GM18499 (cell line): ENCODE measurements around the gene SLC44A2.

Experiments
- ATAC-seq: cut with Tn5 transposase; IDR thresholded peaks from one replicate; pipeline ENCODE4 v1.9.1; 2021; ENCODE audit warnings: moderate number of reproducible peaks; ENCODE audit not compliant: insufficient read depth, unreplicated experiment

Gene SLC44A2

GRCh38 chr19:10678813-10679212, 53.5 kb downstream of the SLC44A2 start:
- ATAC-seq = no peak

DNA sequence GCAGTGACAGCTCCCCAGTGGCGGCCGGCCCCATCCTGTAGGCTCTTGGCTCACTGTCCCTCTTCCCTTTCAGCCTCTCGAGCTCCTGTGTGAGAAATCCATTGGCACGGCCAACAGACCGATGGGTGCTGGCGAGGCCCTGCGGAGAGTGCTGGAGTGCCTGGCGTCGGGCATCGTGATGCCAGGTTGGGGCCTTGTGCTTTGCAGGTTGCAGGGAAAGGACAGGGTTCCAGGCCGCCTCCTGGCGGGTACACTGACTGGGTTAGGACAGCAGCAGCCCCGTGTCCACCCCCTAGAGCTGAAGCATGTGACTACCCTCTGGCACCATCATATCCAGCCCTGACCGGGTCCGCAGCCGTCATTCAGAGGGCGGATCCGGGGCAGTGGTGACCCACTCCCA, 54.4 kb downstream of the SLC44A2 start:
- ATAC-seq = no peak

DNA sequence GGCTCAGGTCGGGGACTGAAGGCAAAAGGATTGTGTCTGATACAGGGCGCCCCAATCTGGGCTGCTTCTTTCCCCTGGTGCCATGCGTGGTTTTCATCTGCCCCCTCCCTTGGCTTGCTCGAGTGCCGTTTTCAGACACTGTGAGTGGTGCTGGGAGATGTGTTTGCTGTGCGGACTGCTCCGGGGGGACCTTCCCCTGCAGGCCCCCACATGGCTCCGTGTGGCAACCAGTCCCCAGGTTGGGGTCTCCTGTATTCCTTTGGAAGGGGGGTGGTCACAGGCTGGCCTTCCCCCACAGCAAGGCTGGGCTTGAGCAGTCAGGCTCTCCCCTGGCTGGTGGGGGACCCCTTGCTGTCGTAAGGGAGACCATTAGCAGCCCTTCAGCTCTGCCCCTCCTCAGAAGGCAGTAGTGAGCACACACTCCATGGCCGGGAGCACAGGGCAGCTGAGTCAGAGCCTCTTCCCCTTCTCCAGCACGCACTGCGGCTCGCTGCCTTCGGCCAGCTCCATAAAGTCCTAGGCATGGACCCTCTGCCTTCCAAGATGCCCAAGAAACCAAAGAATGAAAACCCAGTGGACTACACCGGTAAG, 55.3 kb downstream of the SLC44A2 start:
- no peak for ATAC-seq

- ATAC-seq = no peak
These were observed 56.3 kb downstream of the SLC44A2 start for GRCh38 chr19:10681658-10682057.

DNA sequence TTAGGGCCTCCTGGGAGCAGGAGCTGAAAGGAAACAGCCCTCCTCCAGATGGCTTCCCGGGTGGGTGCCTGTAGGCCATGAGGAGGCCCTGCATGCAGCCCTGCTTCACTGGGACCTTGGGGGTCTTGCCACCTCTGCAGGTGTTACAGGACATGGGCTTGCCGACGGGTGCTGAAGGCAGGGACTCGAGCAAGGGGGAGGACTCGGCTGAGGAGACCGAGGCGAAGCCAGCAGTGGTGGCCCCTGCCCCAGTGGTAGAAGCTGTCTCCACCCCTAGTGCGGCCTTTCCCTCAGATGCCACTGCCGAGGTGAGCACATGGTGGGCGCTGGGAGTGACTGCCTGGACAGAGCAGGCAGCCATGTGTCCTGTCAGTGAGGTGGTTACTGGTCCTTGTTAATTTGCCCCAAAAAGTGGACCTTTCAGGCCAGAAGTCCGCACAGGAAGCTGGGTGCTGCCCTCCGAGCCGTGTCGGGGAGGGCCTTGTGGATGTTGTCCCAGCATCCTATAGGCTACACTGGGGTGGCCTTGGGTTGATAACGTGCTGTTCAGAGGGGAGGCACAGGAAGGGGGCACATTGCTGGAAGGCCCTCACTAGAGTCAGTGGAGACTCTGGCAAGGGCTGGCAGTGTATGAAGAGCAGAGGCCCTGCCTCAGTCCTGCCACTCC, 57.2 kb downstream of the SLC44A2 start:
- ATAC-seq = no peak

GRCh38 chr19:10683064-10683426, 57.7 kb downstream of the SLC44A2 start:
- ATAC-seq = no peak

GRCh38 chr19:10683582-10683981, 58.2 kb downstream of the SLC44A2 start:
- ATAC-seq = no peak

DNA sequence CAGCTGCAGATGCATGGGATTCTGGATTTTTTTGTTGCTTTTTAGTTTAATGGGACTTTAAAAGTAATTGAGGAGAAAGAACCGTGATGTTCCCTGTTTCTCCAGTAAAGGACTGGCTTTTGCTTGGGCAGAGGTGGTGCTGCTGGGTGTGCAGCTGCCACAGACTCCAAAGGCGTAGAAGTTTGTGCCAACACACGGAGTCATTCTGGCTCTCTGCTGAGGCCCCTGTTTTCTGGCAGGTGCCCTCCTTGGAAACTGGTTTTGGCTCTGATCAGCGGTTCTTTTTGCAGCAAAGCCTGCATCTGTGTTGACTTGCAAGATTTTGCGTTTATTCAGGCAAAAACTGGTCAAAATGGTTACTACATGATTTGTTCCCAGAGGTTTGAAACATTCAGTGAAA, 59.9 kb downstream of the SLC44A2 start:
- ATAC-seq = no peak

DNA sequence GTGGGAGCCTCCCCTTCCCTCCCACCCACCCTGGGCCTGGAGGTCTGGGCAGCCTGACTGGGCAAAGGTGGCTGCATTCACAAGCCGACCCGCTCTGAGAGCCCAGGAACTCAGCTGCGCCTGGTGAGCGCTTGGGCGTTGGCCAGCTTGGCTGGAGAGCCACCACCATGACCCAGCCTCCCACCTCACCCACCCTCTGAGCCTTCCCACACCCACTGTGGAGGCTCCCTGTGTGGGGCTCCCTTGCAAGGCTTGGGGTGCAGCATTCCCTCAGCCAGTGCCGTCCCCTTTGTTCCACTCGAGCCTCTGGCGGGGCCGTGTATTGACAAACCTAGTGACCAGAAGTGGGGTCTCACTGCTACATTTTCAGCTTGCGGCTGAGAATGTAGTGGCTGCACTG, 60.8 kb downstream of the SLC44A2 start:
- ATAC-seq = no peak

GRCh38 chr19:10686661-10687517, 61.5 kb downstream of the SLC44A2 start:
- no peak for ATAC-seq

DNA sequence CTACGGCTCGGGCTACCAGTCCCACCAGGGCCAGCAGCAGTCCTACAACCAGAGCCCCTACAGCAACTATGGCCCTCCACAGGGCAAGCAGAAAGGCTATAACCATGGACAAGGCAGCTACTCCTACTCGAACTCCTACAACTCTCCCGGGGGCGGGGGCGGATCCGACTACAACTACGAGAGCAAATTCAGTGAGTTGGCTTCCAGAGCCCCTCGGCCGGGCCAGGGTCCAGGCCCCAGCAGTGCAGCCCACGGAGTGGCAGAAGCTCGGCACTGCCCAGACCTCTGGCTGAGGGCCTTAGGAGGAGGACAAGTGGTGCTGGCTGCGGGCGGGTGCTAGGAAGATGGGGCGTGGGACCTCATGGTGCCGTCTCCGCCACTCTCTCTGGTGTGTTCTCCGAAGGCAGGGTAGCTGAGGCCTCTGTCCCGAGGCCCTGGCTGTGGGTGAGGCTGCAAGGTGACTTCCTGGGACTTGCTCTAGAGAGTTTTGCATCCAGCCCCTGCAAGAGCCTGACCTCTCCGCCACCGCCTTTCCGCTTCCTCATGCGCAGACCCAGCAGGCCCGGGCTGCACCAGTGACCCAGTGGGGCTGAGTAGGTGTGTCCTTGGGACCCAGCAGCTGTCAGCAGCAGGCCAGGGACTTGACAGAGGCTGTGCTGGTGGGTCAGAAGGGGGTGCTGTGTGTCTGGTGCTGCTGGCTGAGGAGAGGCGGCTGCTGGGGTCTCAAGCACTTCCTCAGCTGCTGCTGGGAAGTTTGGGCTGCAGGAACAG, 62.4 kb downstream of the SLC44A2 start:
- no peak for ATAC-seq

DNA sequence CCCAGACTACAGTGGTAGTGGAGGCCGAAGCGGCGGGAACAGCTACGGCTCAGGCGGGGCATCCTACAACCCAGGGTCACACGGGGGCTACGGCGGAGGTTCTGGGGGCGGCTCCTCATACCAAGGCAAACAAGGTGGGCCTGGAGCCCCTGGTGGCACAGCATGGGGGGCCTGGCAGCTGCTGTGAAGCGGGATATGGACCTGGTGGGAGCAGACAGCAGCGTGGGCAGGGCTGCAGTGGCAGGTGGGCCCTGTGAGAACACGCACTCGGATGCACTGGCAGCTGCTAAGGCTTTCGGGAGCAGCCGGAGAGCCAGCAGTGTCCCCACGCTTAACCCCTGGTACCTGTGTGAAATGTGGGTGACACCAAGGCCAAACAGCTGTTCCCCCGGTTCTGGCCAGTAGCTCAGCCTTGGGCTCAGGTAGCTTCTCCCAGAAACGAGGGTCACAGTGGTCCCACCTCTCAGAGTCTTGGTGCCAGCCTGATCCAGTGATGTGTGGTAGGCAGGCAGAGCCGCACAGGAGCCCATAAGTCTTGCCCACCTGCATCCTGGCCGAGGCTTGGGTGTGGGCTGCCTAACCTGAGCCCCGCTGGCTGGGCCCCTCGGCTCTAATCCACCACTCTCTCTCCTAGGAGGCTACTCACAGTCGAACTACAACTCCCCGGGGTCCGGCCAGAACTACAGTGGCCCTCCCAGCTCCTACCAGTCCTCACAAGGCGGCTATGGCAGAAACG, 63.4 kb downstream of the SLC44A2 start:
- ATAC-seq = no peak

DNA sequence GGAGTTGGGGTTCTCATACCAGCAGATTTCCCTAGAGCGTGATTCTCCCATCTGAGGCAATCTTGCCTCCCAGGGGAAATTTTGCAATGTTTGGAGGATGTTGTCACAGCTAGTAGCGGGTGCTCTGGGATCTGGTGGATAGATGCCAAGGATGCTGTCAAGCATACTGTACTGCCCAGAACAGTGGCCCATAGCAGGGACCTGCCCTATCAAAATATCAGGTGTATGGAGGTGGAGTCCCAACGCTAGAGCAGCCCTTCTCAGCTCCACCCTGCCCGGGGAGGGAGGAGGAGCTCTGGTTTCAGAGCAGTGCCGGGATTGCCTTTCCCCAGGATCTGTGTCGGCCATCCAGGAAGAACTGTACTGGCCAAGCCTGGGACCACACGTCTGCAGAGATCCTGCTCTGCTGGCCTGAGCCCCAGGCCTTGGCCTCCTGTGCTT, 65.0 kb downstream of the SLC44A2 start:
- ATAC-seq = no peak

GRCh38 chr19:10691178-10691881, 66.0 kb downstream of the SLC44A2 start:
- ATAC-seq = no peak

DNA sequence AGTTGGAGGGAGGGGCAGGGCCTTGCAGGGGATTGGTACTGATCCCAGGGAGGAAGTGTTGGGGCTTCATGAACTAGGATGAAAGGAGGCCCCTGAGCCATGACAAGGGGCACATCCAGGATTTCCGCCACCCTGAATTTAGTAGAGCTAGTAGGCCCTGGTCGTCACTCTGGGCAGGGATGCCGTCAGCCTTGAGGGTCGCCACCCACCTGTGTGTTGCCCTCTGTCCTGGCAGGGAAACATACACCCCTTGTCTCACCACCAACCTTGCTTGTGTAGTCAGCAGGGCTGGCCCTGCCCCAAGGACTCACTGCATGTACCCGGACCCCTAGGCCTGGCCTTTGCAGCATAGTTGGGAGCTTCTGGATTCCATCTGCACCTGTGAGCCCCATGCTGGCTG, 66.5 kb downstream of the SLC44A2 start:
- no peak for ATAC-seq

GRCh38 chr19:10692673-10693264, 67.4 kb downstream of the SLC44A2 start:
- ATAC-seq = no peak
